Endothelial cell of umbilical vein (primary cell): ENCODE results near the gene SLC25A45. TPM values are rescaled to one million over a fixed set of nuclear protein-coding genes. Genes with fewer than 3 reads are reported as not detected.
A peak's percentile ranks its signal among the peaks of the same experiment; 100 is the strongest.

Experiments used
- BruUV-seq: library from RNA; stranded (reverse); fragments of 400-500 nt; replicated peaks from 2 replicates; lab custom pipeline; 2021; lab: Mats Ljungman, UMichigan
- CTCF ChIA-PET: fragments of 300-600, 350-600 bp; sonication (Branson Sonifier 250); formaldehyde crosslinking; loops from one replicate; lab custom pipeline; 2021; ENCODE audit warnings: antibody characterized with exemption, inconsistent platforms; lab: Charles Lee
- POLR2A ChIA-PET: fragments of 300-600, 350-600 bp; sonication (Branson Sonifier 250); formaldehyde crosslinking; loops from one replicate; lab custom pipeline; 2021; ENCODE audit warnings: antibody characterized with exemption, inconsistent platforms; lab: Charles Lee
- DNase-seq: peaks from one replicate; pipeline ENCODE4 v3.0.0-alpha.2; 2011; ENCODE audit warnings: low read depth, low spot score
- FAIRE-seq: peaks from 2 replicates; lab custom pipeline; 2011; peaks lifted over from hg19 to GRCh38; lab: Jason Lieb, UNC
- H2AFZ ChIP-seq: 2 replicates; pipeline ENCODE4 v1.6.0; 2012; ENCODE audit warnings: low read depth, low read length, control low read depth, inconsistent platforms
- H3K27ac ChIP-seq: 2 replicates; pipeline ENCODE4 v1.5.1; 2011; ENCODE audit warnings: low read depth, mild to moderate bottlenecking, control low read depth, low read length, moderate library complexity; ENCODE audit not compliant: insufficient read depth
- H3K27me3 ChIP-seq, 2 experiments: 2 replicates each; pipeline versions ENCODE4 v1.6.0 to v1.6.1; 2011; ENCODE audit warnings: low read length in 2 of 2, mixed read lengths in 1 of 2; ENCODE audit not compliant: control insufficient read depth in 2 of 2, insufficient read depth in 2 of 2
- H3K36me3 ChIP-seq, 2 experiments: 2 replicates in 1 of 2; 3 replicates in 1 of 2; pipeline ENCODE4 v1.5.1; 2011; ENCODE audit warnings: low read length in 2 of 2, mild to moderate bottlenecking in 1 of 2, moderate library complexity in 1 of 2; ENCODE audit not compliant: control insufficient read depth in 2 of 2, insufficient read depth in 2 of 2; ENCODE audit errors: extremely low read depth in 1 of 2
- H3K4me1 ChIP-seq: 3 replicates; pipeline ENCODE4 v1.5.1; 2011; ENCODE audit warnings: mild to moderate bottlenecking, low read length; ENCODE audit not compliant: control insufficient read depth, insufficient read depth; ENCODE audit errors: extremely low read depth
- H3K4me2 ChIP-seq: 2 replicates; pipeline ENCODE4 v1.6.1; 2011; ENCODE audit warnings: low read length, control low read depth, mixed read lengths; ENCODE audit not compliant: insufficient read depth
- H3K4me3 ChIP-seq, 3 experiments: fragments of 200-600 bp in 1 of 3; sonication (generic), shearing (Covaris generic) in 1 of 3; replicated peaks in 1 of 3; 2 replicates each; pipeline ENCODE4 v1.5.1; 2011 to 2016; ENCODE audit warnings: control low read depth in 3 of 3, low read length in 3 of 3, mild to moderate bottlenecking in 2 of 3, inconsistent platforms in 1 of 3, low read depth in 1 of 3, moderate library complexity in 1 of 3; ENCODE audit not compliant: insufficient read depth in 1 of 3
- H3K79me2 ChIP-seq: 2 replicates; pipeline ENCODE4 v1.6.0; 2012; ENCODE audit warnings: low read length, inconsistent platforms; ENCODE audit not compliant: control insufficient read depth, insufficient read depth
- H3K9ac ChIP-seq: replicated peaks from 2 replicates; pipeline ENCODE3; 2011; ENCODE audit warnings: low read length, control low read depth; ENCODE audit not compliant: insufficient read depth; ENCODE audit errors: extremely low read depth
- H3K9me1 ChIP-seq: replicated peaks from 3 replicates; pipeline ENCODE4 v1.6.0; 2011; ENCODE audit warnings: mild to moderate bottlenecking, low read length; ENCODE audit not compliant: control insufficient read depth, insufficient read depth; ENCODE audit errors: extremely low read depth
- H3K9me3 ChIP-seq: replicated peaks from 2 replicates; pipeline ENCODE4 v1.5.1; 2012; ENCODE audit warnings: low read length, inconsistent platforms; ENCODE audit not compliant: control insufficient read depth, insufficient read depth
- H4K20me1 ChIP-seq: replicated peaks from 2 replicates; pipeline ENCODE3; 2011; ENCODE audit warnings: mild to moderate bottlenecking, low read length; ENCODE audit not compliant: control insufficient read depth, insufficient read depth; ENCODE audit errors: extremely low read depth
- EZH2 ChIP-seq: IDR thresholded peaks from 2 replicates; pipeline ENCODE4 v1.6.1; 2012; ENCODE audit warnings: borderline replicate concordance, low read depth, mild to moderate bottlenecking, moderate library complexity, low read length, inconsistent platforms; ENCODE audit not compliant: severe bottlenecking
- GATA2 ChIP-seq: IDR thresholded peaks from 2 replicates; pipeline ENCODE4 v1.7.0; 2011; ENCODE audit warnings: low read depth, mild to moderate bottlenecking, moderate library complexity, mixed read lengths, low read length; ENCODE audit not compliant: insufficient read length, insufficient read depth
- JUN ChIP-seq: IDR thresholded peaks from 2 replicates; pipeline ENCODE4 v1.6.1; 2011; ENCODE audit warnings: borderline replicate concordance, low read depth; ENCODE audit not compliant: insufficient read length, insufficient read depth
- POLR2A ChIP-seq: IDR thresholded peaks from 2 replicates; pipeline ENCODE4 v1.6.1; 2012; ENCODE audit warnings: low read depth, mild to moderate bottlenecking, control low read depth, low read length
- POLR2AphosphoS5 ChIP-seq: IDR thresholded peaks from 2 replicates; pipeline ENCODE4 v1.6.1; 2012; ENCODE audit warnings: low read depth, mild to moderate bottlenecking, control low read depth, low read length, moderate library complexity; ENCODE audit not compliant: insufficient read depth
- dilution Hi-C: fragments of 300-500 bp; cut with MboI; formaldehyde crosslinking; loops from one replicate; pipeline ENCODE4 v1.15.0; 2019; ENCODE audit warnings: low sequenced_read_pairs; ENCODE audit not compliant: extremely low pct_ligation_motif_present
- intact Hi-C: fragments of 100-400 bp; cut with micrococcal nuclease; formaldehyde crosslinking; loops from one replicate; pipeline ENCODE4 v1.10.0; 2022
- polyA plus RNA-seq, 4 experiments: library from polyadenylated mRNA; depleted of rRNA in 3 of 4; stranded (reverse) in 3 of 4; unstranded in 1 of 4; fragments of >200 nt; gene quantifications; 2 replicates each; pipeline versions ENCODE4 v1.2.1 to v1.2.3, GENCODE V29; 2011 to 2012; ENCODE audit warnings: missing spikeins in 1 of 4
- total RNA-seq: library from RNA; stranded (reverse); gene quantifications from 2 replicates; pipeline ENCODE4 v1.2.3, GENCODE V29; 2021
- TF ChIP-seq, protein P1 (sequence below): IDR thresholded peaks from 2 replicates; pipeline ENCODE4 v1.6.1; 2011; ENCODE audit not compliant: insufficient read depth, insufficient read length
- TF ChIP-seq, protein P2 (sequence below), 2 donors: IDR thresholded peaks; 1 replicate in 1 of 2; 2 replicates in 1 of 2; pipeline ENCODE4 v1.5.1; 2011; ENCODE audit warnings: low read length in 2 of 2, mild to moderate bottlenecking in 2 of 2, moderate library complexity in 2 of 2, control low read depth in 1 of 2, inconsistent platforms in 1 of 2, low read depth in 1 of 2; ENCODE audit not compliant: insufficient read depth in 1 of 2; ENCODE audit errors: extremely low read depth in 1 of 2

SLC25A45 gene
- total and polyA plus RNA-seq, 2 donors (not counting 3 experiments of a cell fraction or from before 2014, with no cell fraction given), result 1.2 to 3.1 TPM

- ChIA-PET CTCF (interaction anchor here (0.6 to 1.9 kb wide), 5 partner anchors 10 to 81 kb away, joined by 3 to 9 read pairs (median 4); partner anchors contain the start of gene SLC25A45), POLR2A (interaction anchor here (0.6 to 2.5 kb wide), 10 partner anchors 10 to 78 kb away, joined by 3 to 23 read pairs (median 4); partner anchors contain the start of gene MALAT1)
- H3K4me2 ChIP-seq, result peak overlapping the region; percentile 91
- no peaks in the 10 kb centered on the region for H3K9me3 ChIP-seq
- peaks cover 14 to 18% of the 10 kb centered on the region in 2 experiments for H3K36me3 ChIP-seq
- H3K9ac ChIP-seq, result peak overlapping the region; percentile 98
- peaks cover 45% of the 10 kb centered on the region for H3K4me1 ChIP-seq
- H3K9me1 ChIP-seq, result no peaks in the 10 kb centered on the region
- intact Hi-C loops, result loop anchor here (1.0 to 2.0 kb wide), 3 partner anchors 14 to 80 kb away; no protein-coding TSS in a partner anchor
- no peaks in the 10 kb centered on the region for H3K27me3 ChIP-seq
- no peak overlapping the region for H2AFZ ChIP-seq
- peaks cover 13% of the 10 kb centered on the region for H4K20me1 ChIP-seq
- peak overlapping the region in 2 of 3 experiments; percentile 16 to 95 for H3K4me3 ChIP-seq
- dilution Hi-C loops, result no loop called here
- peak overlapping the region; percentile 45 for H3K27ac ChIP-seq
- no TSS peak for BruUV-seq
- TF ChIP-seq GATA2 (no peak), POLR2A (no peak), POLR2AphosphoS5 (peak; percentile 74)
- TF ChIP-seq, protein P1, sequence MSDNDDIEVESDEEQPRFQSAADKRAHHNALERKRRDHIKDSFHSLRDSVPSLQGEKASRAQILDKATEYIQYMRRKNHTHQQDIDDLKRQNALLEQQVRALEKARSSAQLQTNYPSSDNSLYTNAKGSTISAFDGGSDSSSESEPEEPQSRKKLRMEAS, result no peak
- FAIRE-seq (no peak), DNase-seq (peak; percentile 79)
- peaks cover 98% of the 10 kb centered on the region for H3K79me2 ChIP-seq
These were observed 47.4 kb upstream of the SLC25A45 start for GRCh38 chr11:65429724-65430405.

DNA sequence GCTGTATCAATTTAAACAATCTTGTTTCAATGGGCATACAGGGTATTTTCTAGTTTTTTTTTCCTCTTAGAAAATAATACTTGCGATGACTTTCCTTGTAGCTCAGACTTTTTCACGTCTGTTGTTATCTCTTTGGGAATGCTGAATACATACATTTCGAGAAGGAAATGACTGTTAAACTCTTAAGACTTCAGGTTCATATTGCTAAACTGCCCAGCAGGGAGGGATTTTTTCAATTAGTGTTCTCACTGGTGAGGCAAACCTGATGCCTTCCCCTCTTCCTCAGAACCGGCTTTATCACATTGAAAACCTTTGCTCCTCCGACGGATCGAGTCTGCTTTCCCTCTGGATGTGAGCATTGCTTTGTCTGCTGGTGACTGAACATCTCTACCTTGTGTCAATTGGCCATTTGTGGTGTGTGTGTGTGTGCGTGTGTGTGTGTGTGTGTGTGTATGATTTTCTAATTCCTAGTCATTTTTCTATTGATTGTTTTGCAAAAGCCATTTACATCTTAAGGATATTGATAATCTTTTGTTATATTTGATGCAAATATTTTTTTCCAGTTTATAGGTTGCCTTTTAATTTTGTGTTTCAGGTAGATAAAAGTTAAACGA, 46.7 kb upstream of the SLC25A45 start:
- Histone ChIP-seq H3K9me3 (no peaks in the 10 kb centered on the region), H4K20me1 (peaks cover 10% of the 10 kb centered on the region), H3K9ac (peak overlapping the region; percentile 98), H2AFZ (no peak overlapping the region), H3K36me3 (peaks cover 7 to 11% of the 10 kb centered on the region in 2 experiments), H3K4me2 (peak overlapping the region; percentile 91), H3K27ac (peak overlapping the region; percentile 45), H3K4me3 (peak overlapping the region in 2 of 3 experiments; percentile 67 to 95), H3K4me1 (peaks cover 38% of the 10 kb centered on the region), H3K9me1 (no peaks in the 10 kb centered on the region), H3K79me2 (peaks cover 98% of the 10 kb centered on the region), H3K27me3 (no peaks in the 10 kb centered on the region)
- DNase-seq, result peak; percentile 70
- no TSS peak for BruUV-seq
- dilution Hi-C loops, result no loop called here
- FAIRE-seq, result no peak
- no peak for TF ChIP-seq GATA2
- no peak for TF ChIP-seq EZH2
- no peak for TF ChIP-seq JUN
- TF ChIP-seq, protein P2, sequence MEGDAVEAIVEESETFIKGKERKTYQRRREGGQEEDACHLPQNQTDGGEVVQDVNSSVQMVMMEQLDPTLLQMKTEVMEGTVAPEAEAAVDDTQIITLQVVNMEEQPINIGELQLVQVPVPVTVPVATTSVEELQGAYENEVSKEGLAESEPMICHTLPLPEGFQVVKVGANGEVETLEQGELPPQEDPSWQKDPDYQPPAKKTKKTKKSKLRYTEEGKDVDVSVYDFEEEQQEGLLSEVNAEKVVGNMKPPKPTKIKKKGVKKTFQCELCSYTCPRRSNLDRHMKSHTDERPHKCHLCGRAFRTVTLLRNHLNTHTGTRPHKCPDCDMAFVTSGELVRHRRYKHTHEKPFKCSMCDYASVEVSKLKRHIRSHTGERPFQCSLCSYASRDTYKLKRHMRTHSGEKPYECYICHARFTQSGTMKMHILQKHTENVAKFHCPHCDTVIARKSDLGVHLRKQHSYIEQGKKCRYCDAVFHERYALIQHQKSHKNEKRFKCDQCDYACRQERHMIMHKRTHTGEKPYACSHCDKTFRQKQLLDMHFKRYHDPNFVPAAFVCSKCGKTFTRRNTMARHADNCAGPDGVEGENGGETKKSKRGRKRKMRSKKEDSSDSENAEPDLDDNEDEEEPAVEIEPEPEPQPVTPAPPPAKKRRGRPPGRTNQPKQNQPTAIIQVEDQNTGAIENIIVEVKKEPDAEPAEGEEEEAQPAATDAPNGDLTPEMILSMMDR (IDR thresholded peaks at IDR 0.05; ENCODE audit: extremely low read depth in 1 of 2, insufficient read depth in 1 of 2, low read depth in 1 of 2, low read length in 2 of 2), result no peak
- peak; percentile 81 for TF ChIP-seq POLR2A
- TF ChIP-seq, protein P1, result no peak
- peak; percentile 21 for TF ChIP-seq POLR2AphosphoS5
- POLR2A ChIA-PET, result interaction anchor here (0.6 to 2.5 kb wide), 7 partner anchors 9 to 79 kb away, joined by 3 to 23 read pairs (median 4); partner anchors contain the start of gene MALAT1
- CTCF ChIA-PET, result interaction anchor here (0.6 to 1.9 kb wide), 4 partner anchors 10 to 81 kb away, joined by 3 to 7 read pairs (median 3); no protein-coding TSS in a partner anchor
- intact Hi-C loops, result loop anchor here (2.0 kb wide), 1 partner anchor 78 kb away; no protein-coding TSS in a partner anchor
